K562 (cell line): ENCODE results near the gene NRIP2. TPM values are rescaled to one million over a fixed set of nuclear protein-coding genes. Genes with fewer than 3 reads are reported as not detected.

Source experiments
- JUN ChIP-seq, 2 experiments: sonication (generic) in 1 of 2; formaldehyde crosslinking in 1 of 2; IDR thresholded peaks; 2 replicates each; pipeline versions ENCODE4 v1.6.1 to v1.8.0; 2012 to 2022; ENCODE audit warnings: borderline replicate concordance in 2 of 2, mild to moderate bottlenecking in 2 of 2, improper control_type of control experiment in 1 of 2, low read depth in 1 of 2, low read length in 1 of 2, missing genetic modification reagents in 1 of 2
- KDM5B ChIP-seq: fragments of 200-600 bp; sonication (generic); IDR thresholded peaks from 2 replicates; pipeline ENCODE4 v1.6.1; 2012; ENCODE audit warnings: low read depth, mild to moderate bottlenecking, moderate library complexity, low read length, control low read depth, inconsistent platforms; ENCODE audit not compliant: insufficient replicate concordance
- NELFE ChIP-seq: IDR thresholded peaks from 2 replicates; pipeline ENCODE4 v1.6.1; 2011; ENCODE audit warnings: mild to moderate bottlenecking; ENCODE audit not compliant: insufficient read depth, insufficient read length
- ZNF407 ChIP-seq: fragments of 450-650 bp; IDR thresholded peaks from 2 replicates; pipeline ENCODE4 v1.6.1; 2016; ENCODE audit warnings: low read depth
- polyA plus RNA-seq, 8 experiments: library from polyadenylated mRNA; depleted of rRNA in 4 of 8; stranded (reverse) in 5 of 8; unstranded in 3 of 8; fragments of >200 nt; fragmentation: Nextera tagmentation in 2 of 8; fragmentation: Illumina TruSeq in 1 of 8; extraction: Ambion mirVana in 2 of 8; extraction: Trizol in 1 of 8; gene quantifications; 2 replicates each; pipeline versions ENCODE4 v1.2.1 to v1.2.3, GENCODE V29; 2011 to 2014; ENCODE audit warnings: inconsistent platforms in 1 of 8, missing spikeins in 1 of 8
- total RNA-seq, 7 experiments: library from RNA; depleted of rRNA in 6 of 7; stranded (reverse); fragments of >200 nt in 6 of 7; fragmentation: Illumina TruSeq in 2 of 7; extraction: Trizol in 2 of 7; gene quantifications; 2 replicates each; pipeline versions ENCODE4 v1.2.1 to v1.2.3, GENCODE V29; 2011 to 2021; ENCODE audit warnings: low replicate concordance in 1 of 7

NRIP2 gene
- total and polyA plus RNA-seq, 9 of the 15 experiments (the other 6 are each of a cell fraction or from before 2014, with no cell fraction given), result 0.07 to 0.10 TPM; not detected in 7

- TF ChIP-seq ZNF407 (no peak), JUN (IDR thresholded peaks at IDR 0.05; ENCODE audit: borderline replicate concordance, low read depth, low read length) (no peak), JUN (CRISPR knock-in tag; IDR thresholded peaks at IDR 0.05; ENCODE audit: borderline replicate concordance) (no peak), KDM5B (no peak), NELFE (no peak)
Observed at GRCh38 chr12:2824541-2824940, 10.3 kb downstream of the NRIP2 start (continued).
